GM20000 (cell line): ENCODE results near the gene PAIP2.

Experiments used
- DNase-seq: peaks from one replicate; pipeline ENCODE4 v3.0.0; 2012; ENCODE audit warnings: low spot score
- TF ChIP-seq, protein P1 (sequence below): IDR thresholded peaks from 2 replicates; pipeline ENCODE4 v1.5.1; 2012; ENCODE audit warnings: mild to moderate bottlenecking, control low read depth; ENCODE audit errors: extremely low read depth, missing control alignments

Gene PAIP2

DNA sequence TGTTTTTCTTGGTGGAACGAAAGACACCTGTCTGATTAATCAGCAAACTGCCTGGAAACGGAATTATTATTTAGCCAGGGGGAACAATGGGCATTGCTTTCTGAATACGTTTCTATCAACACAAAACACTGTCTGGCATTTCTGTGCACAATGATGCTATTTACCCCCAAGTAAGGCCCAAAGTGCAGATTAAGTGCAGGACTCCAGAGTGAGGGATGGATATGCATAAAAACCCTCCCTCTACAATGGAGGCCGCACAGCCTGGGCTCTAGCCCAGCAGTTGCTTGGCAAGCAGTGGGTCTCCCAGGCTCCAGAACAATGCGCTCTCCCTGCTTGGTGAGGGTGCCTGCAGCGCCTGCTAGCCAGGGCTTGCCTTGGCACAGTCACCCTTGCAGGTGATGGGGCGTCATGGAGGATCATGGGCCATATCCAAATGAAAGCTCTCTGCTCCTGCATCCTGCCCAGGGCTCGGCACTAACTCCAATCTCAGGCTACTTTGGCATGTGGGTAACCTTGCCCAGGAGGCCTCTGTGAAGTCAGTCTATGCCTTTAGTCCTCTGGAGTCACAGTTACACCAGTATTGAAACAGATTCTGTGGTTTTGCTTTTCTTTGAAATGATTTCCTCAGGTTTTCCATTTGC, 73.7 kb downstream of the PAIP2 start:
- TF ChIP-seq, protein P1, sequence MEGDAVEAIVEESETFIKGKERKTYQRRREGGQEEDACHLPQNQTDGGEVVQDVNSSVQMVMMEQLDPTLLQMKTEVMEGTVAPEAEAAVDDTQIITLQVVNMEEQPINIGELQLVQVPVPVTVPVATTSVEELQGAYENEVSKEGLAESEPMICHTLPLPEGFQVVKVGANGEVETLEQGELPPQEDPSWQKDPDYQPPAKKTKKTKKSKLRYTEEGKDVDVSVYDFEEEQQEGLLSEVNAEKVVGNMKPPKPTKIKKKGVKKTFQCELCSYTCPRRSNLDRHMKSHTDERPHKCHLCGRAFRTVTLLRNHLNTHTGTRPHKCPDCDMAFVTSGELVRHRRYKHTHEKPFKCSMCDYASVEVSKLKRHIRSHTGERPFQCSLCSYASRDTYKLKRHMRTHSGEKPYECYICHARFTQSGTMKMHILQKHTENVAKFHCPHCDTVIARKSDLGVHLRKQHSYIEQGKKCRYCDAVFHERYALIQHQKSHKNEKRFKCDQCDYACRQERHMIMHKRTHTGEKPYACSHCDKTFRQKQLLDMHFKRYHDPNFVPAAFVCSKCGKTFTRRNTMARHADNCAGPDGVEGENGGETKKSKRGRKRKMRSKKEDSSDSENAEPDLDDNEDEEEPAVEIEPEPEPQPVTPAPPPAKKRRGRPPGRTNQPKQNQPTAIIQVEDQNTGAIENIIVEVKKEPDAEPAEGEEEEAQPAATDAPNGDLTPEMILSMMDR, result no peak
- DNase-seq, result no peak

DNA sequence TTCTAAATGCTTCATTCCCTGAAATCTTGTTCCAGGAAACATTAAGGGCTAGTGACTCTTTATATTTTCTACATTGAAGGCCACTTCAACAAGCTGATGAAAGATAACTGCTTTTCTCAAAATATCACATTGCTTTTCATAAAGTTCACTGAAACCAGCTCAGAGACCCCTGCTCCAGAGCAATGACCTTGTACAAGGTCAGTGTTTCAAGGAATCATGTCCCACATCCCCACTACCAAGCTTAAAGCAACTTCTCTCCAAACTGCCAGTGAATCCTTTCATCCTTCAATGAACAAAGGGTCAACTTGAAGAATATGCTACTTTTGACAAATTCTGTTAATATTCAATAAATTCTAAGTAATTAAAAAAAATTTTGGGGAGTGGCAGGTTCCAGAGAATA, 74.2 kb downstream of the PAIP2 start:
- TF ChIP-seq, protein P1, result no peak
- no peak for DNase-seq

DNA sequence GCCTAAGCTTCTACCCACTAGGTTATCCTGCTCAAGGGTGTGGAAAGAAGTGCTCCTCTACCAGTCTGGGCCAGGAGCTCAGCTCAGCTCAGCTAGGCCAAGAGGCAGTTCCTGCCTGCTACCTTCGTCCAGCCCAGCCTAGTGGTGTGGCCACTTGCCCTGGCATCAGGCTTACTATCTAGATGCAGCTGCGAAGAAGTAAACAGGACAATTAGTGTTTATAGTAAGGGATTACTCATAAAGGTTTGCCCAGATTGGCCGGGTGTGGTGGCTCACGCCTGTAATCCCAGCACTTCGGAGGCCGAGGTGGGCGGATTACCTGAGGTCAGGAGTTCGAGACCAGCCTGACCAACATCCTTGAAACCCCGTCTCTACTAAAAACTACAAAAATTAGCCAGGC, 75.0 kb downstream of the PAIP2 start:
- TF ChIP-seq, protein P1, result no peak
- no peak for DNase-seq

DNA sequence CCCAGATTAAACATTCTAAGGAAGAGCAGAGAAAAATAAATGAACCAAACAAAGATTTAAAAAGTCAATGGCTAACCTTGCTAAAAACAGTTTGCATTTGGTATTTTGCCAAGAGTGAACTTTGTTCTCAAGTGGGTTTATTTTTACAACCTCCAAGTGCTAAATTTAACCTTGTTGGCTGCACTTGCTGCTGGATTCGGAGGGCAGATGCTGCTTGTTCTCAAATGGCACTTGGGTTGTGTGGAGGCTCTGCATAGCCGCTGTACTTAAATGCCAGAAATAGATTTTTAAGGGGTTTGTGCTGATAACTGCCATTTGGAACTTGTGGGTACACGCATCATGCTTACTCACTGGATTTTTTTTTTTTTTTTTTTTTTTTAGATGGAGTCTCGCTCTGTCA, 75.6 kb downstream of the PAIP2 start:
- TF ChIP-seq, protein P1, result no peak

DNA sequence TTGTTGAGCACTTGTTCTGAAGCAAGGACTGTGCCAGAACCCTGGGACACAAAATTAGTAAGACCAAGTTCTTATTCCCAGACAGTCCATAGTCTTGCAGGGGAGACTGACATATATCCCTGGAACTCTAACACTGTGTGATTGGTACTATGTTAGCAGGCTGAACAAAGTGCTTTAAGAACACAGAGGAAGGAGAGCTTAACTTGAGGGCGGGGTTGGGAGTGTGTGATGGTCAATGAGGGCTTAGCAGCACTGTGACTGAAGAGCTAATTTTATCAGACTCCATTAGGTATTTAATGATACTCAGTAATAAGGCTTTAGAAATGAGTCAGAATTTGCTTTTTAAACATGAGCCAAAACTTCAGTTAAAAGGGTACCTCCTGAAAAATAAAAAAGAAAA, 77.1 kb downstream of the PAIP2 start:
- DNase-seq, result no peak
- TF ChIP-seq, protein P1, result no peak

More for the DNA sequence above, 75.6 kb downstream of the PAIP2 start:
- no peak for DNase-seq
